ENCODE data around the gene ZNF662. TPM values are rescaled to one million over a fixed set of nuclear protein-coding genes. Genes with fewer than 3 reads are reported as not detected.

ZNF662 gene
- total RNA-seq: 0.81 and 3.3 TPM in 2 replicates

DNA sequence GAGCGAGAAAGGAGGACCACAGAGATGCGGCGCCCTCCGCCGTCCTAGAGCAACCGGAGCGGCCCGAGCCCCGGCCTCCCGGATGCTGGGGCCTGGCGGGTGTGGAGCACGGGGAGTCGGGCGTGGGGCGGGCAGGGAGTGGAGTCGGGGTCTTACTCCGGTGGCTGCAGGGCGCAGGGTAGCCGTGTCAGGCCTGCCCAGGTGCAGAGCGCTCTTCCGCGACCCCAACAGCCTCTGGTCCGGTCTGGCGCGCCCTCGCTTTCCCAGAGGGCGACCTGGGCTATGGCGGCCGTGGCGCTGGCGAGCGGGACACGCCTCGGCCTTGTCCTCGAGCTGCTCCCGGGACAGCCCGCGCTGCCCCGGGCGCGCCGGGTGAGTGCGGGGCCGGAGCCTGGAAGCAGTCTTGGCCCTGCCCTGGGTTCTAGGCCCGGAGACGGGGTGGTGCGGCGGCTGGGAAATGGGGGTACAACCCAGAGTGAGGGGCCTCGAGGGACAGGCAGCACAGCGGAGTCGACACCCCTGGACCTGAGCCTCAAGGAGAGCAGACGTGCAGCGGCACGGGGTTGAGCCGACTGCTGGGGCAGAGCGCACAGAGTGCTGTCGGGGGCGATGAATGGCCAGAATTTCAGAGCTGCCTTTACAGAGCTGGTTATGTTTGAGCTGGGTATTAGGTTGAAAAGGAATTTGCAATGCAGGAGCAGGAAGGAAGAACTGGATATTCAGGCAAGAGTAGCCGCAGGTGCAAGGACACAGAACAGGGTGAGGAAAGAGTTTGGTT is at the start of gene ZNF662:
ZNF662 (plus strand) TSS at position 73 of the 778 bp plus-strand sequence. CDS start 1,973 bp downstream, outside the sequence.

GRCh38 chr3:42875325-42876151 is 30.4 kb upstream of the ZNF662 start, which contains the start of gene CYP8B1:
TSS of gene CYP8B1 (minus strand) at chr3:42875879. CDS start at chr3:42875816, 63 bp downstream.

Other genes with a start within 250 kb of the ZNF662 start
- gene KLHL40, start 220.6 kb upstream of the ZNF662 start, total RNA-seq: not detected in 2 replicates
- gene HHATL, start 203.3 kb upstream of the ZNF662 start, total RNA-seq: not detected in 2 replicates
- gene CCDC13, start 132.9 kb upstream of the ZNF662 start, total RNA-seq: 0.57 TPM in 1 of 2 replicates, not detected in the other
- 79.0 and 99.9 TPM in 2 replicates for gene HIGD1A, start 101.7 kb upstream of the ZNF662 start, total RNA-seq
- gene ACKR2, start 96.7 kb upstream of the ZNF662 start, total RNA-seq: 0.16 and 6.9 TPM in 2 replicates
- not detected in 2 replicates for gene CYP8B1, start 30.3 kb upstream of the ZNF662 start, total RNA-seq
- under 0.01 TPM in 1 of 2 replicates, not detected in the other for gene GASK1A, start 73.2 kb downstream of the ZNF662 start, total RNA-seq
- gene POMGNT2, start 199.9 kb downstream of the ZNF662 start, total RNA-seq: 3.2 and 6.2 TPM in 2 replicates